HepG2 (cell line): ENCODE results near the gene ANKRD11. TPM values are rescaled to one million over a fixed set of nuclear protein-coding genes. Genes with fewer than 3 reads are reported as not detected.

ENCODE experiments used
- BCL6 ChIP-seq: IDR thresholded peaks from 2 replicates; pipeline ENCODE4 v1.6.1; 2016; ENCODE audit warnings: missing genetic modification reagents, missing compliant biosample characterization
- EHMT2 ChIP-seq: fragments of 200-600 bp; sonication (generic); IDR thresholded peaks from 2 replicates; pipeline ENCODE4 v1.7.0; 2017; ENCODE audit warnings: antibody characterized with exemption, low read depth, low read length, borderline replicate concordance
- MIER3 ChIP-seq: IDR thresholded peaks from 2 replicates; pipeline ENCODE4 v1.6.1; 2016; ENCODE audit warnings: missing compliant biosample characterization, borderline replicate concordance
- PHF8 ChIP-seq: sonication (generic); formaldehyde crosslinking; IDR thresholded peaks from 2 replicates; pipeline ENCODE4 v1.5.0; 2020; ENCODE audit warnings: missing genetic modification reagents
- RAD51 ChIP-seq: fragments of 450-650 bp; IDR thresholded peaks from 2 replicates; pipeline ENCODE4 v1.6.1; 2016; ENCODE audit warnings: borderline replicate concordance
- SMARCE1 ChIP-seq: fragments of 450-650 bp; IDR thresholded peaks from 2 replicates; pipeline ENCODE4 v1.6.1; 2017; ENCODE audit warnings: borderline replicate concordance
- SRY ChIP-seq: sonication (generic); formaldehyde crosslinking; IDR thresholded peaks from 2 replicates; pipeline ENCODE4 v1.8.0; 2022; ENCODE audit warnings: mild to moderate bottlenecking, missing genetic modification reagents
- TBP ChIP-seq: sonication (generic); formaldehyde crosslinking; IDR thresholded peaks from 2 replicates; pipeline ENCODE4 v1.5.0; 2020; ENCODE audit warnings: missing genetic modification reagents
- ZBTB38 ChIP-seq: sonication (generic); formaldehyde crosslinking; IDR thresholded peaks from 2 replicates; pipeline ENCODE4 v1.5.1; 2020; ENCODE audit warnings: mild to moderate bottlenecking, missing genetic modification reagents
- ZKSCAN8 ChIP-seq: IDR thresholded peaks from 2 replicates; pipeline ENCODE4 v1.6.1; 2016; ENCODE audit warnings: borderline replicate concordance, missing genetic modification reagents, missing compliant biosample characterization
- ZNF20 ChIP-seq: sonication (generic); formaldehyde crosslinking; IDR thresholded peaks from 2 replicates; pipeline ENCODE4 v1.4.0; 2020; ENCODE audit warnings: mild to moderate bottlenecking, moderate library complexity, missing genetic modification reagents
- ZNF343 ChIP-seq: sonication (generic); formaldehyde crosslinking; IDR thresholded peaks from 2 replicates; pipeline ENCODE4 v1.4.0; 2020; ENCODE audit warnings: mild to moderate bottlenecking, missing genetic modification reagents
- ZNF781 ChIP-seq: sonication (generic); formaldehyde crosslinking; IDR thresholded peaks from 2 replicates; pipeline ENCODE4 v1.5.1; 2020; ENCODE audit warnings: borderline replicate concordance, mild to moderate bottlenecking, missing genetic modification reagents; ENCODE audit errors: not compliant biosample characterization
- ZZZ3 ChIP-seq: sonication (generic); formaldehyde crosslinking; IDR thresholded peaks from 2 replicates; pipeline ENCODE4 v1.4.0; 2020; ENCODE audit warnings: missing genetic modification reagents, mild to moderate bottlenecking, borderline replicate concordance
- polyA plus RNA-seq, 8 experiments: library from polyadenylated mRNA; depleted of rRNA in 3 of 8; stranded (reverse) in 7 of 8; unstranded in 1 of 8; fragments of >200 nt; fragmentation: Illumina TruSeq in 4 of 8; extraction: Trizol in 4 of 8; gene quantifications; 2 replicates each; pipeline versions ENCODE4 v1.2.1 to v1.2.3, GENCODE V29; 2011 to 2016; ENCODE audit warnings: low read depth in 4 of 8, missing spikeins in 1 of 8, mixed read lengths in 1 of 8; ENCODE audit not compliant: insufficient read depth in 1 of 8
- total RNA-seq, 5 experiments: library from RNA; depleted of rRNA; stranded (reverse); fragments of >200 nt; fragmentation: Illumina TruSeq; extraction: Trizol; gene quantifications; 2 replicates each; pipeline ENCODE4 v1.2.3, GENCODE V29; 2016; ENCODE audit warnings: low read depth in 1 of 5
- TF ChIP-seq, protein P1 (sequence below): sonication (generic); formaldehyde crosslinking; IDR thresholded peaks from 2 replicates; pipeline ENCODE4 v1.4.0; 2020; ENCODE audit warnings: mild to moderate bottlenecking, missing genetic modification reagents
- TF ChIP-seq, protein P2 (sequence below): sonication (generic); formaldehyde crosslinking; IDR thresholded peaks from 2 replicates; pipeline ENCODE4 v1.4.0; 2020; ENCODE audit warnings: mild to moderate bottlenecking, low read depth, missing genetic modification reagents
- TF ChIP-seq, protein P3 (sequence below): sonication (generic); formaldehyde crosslinking; IDR thresholded peaks from 2 replicates; pipeline ENCODE4 v1.4.0; 2020; ENCODE audit warnings: mild to moderate bottlenecking, missing genetic modification reagents
- TF ChIP-seq, protein P4 (sequence below): sonication (generic); formaldehyde crosslinking; IDR thresholded peaks from 2 replicates; pipeline ENCODE4 v1.5.0; 2020; ENCODE audit warnings: mild to moderate bottlenecking, missing genetic modification reagents
- TF ChIP-seq, protein P5 (sequence below): sonication (generic); formaldehyde crosslinking; IDR thresholded peaks from 2 replicates; pipeline ENCODE4 v1.5.1; 2020; ENCODE audit warnings: missing genetic modification reagents, mild to moderate bottlenecking, borderline replicate concordance

The ANKRD11 gene
- total and polyA plus RNA-seq, 2 of the 13 experiments (the other 11 are each of a cell fraction or from before 2014, with no cell fraction given), result 21.4 to 38.4 TPM

DNA sequence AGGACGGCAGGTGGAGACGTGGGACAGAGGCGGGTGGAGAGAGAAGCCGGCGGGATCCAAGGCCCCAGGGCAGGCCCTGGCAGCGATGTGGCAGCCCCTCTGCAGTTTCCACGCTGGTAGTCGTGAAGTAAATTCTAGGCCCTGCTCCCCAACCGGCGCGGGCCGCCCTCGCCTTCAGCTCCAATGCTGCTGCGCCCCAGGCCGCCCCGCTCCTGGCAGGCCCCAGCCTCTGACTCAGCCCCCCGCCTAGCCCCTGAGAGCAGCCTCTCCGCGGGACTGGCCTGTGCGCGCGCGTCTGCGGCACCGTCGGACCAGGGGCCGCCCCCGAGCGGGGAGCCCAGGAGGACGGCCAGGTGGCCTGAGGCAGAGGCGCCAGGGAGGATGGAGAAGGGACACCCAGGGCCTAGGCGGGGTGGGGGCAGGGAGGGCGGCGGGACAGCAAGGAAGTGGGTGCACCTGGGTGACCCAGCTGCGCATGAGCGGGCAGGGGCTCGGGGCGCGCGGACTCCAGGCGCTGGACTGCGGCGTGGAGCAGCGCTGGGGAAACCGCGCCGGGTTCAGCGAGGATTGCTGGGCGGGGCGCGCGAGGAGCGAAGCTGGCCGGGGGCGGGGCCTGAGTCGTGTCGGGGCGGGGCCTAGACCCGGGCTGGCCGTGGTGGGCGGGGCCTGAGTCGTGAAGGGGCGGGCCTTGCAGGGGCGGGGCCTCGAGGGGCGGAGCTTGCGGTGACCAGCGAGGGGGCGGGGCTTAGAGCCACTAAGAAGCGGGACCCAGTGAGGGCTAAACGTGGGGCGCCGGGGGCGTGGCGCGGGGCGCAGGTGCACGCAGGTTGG lies 243.2 kb downstream of the ANKRD11 start (continued):
- TF ChIP-seq SRY (CRISPR knock-in tag) (peak; percentile 68), BCL6 (CRISPR knock-in tag) (no peak), EHMT2 (no peak), PHF8 (peak; percentile 86), MIER3 (CRISPR knock-in tag) (peak; percentile 29; the same call in 1 of the 2 replicates), ZBTB38 (CRISPR knock-in tag) (peak; percentile 71), ZKSCAN8 (CRISPR knock-in tag) (no peak), TBP (CRISPR knock-in tag) (no peak), ZNF20 (CRISPR knock-in tag) (no peak), ZZZ3 (CRISPR knock-in tag) (peak; percentile 64; the same call in 1 of the 2 replicates), ZNF343 (CRISPR knock-in tag) (peak; percentile 47; the same call in 1 of the 2 replicates), RAD51 (no peak), SMARCE1 (no peak), ZNF781 (CRISPR knock-in tag) (no peak)
- TF ChIP-seq, protein P1, sequence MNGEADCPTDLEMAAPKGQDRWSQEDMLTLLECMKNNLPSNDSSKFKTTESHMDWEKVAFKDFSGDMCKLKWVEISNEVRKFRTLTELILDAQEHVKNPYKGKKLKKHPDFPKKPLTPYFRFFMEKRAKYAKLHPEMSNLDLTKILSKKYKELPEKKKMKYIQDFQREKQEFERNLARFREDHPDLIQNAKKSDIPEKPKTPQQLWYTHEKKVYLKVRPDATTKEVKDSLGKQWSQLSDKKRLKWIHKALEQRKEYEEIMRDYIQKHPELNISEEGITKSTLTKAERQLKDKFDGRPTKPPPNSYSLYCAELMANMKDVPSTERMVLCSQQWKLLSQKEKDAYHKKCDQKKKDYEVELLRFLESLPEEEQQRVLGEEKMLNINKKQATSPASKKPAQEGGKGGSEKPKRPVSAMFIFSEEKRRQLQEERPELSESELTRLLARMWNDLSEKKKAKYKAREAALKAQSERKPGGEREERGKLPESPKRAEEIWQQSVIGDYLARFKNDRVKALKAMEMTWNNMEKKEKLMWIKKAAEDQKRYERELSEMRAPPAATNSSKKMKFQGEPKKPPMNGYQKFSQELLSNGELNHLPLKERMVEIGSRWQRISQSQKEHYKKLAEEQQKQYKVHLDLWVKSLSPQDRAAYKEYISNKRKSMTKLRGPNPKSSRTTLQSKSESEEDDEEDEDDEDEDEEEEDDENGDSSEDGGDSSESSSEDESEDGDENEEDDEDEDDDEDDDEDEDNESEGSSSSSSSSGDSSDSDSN (CRISPR knock-in tag), result peak; percentile 92
- TF ChIP-seq, protein P2, sequence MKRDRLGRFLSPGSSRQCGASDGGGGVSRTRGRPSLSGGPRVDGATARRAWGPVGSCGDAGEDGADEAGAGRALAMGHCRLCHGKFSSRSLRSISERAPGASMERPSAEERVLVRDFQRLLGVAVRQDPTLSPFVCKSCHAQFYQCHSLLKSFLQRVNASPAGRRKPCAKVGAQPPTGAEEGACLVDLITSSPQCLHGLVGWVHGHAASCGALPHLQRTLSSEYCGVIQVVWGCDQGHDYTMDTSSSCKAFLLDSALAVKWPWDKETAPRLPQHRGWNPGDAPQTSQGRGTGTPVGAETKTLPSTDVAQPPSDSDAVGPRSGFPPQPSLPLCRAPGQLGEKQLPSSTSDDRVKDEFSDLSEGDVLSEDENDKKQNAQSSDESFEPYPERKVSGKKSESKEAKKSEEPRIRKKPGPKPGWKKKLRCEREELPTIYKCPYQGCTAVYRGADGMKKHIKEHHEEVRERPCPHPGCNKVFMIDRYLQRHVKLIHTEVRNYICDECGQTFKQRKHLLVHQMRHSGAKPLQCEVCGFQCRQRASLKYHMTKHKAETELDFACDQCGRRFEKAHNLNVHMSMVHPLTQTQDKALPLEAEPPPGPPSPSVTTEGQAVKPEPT, result no peak; the same call in 1 of the 2 replicates
- TF ChIP-seq, protein P3, sequence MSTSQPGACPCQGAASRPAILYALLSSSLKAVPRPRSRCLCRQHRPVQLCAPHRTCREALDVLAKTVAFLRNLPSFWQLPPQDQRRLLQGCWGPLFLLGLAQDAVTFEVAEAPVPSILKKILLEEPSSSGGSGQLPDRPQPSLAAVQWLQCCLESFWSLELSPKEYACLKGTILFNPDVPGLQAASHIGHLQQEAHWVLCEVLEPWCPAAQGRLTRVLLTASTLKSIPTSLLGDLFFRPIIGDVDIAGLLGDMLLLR (CRISPR knock-in tag), result 0 out of 2 replicates have a peak, but pooled peaks have one; percentile 18
- TF ChIP-seq, protein P4, sequence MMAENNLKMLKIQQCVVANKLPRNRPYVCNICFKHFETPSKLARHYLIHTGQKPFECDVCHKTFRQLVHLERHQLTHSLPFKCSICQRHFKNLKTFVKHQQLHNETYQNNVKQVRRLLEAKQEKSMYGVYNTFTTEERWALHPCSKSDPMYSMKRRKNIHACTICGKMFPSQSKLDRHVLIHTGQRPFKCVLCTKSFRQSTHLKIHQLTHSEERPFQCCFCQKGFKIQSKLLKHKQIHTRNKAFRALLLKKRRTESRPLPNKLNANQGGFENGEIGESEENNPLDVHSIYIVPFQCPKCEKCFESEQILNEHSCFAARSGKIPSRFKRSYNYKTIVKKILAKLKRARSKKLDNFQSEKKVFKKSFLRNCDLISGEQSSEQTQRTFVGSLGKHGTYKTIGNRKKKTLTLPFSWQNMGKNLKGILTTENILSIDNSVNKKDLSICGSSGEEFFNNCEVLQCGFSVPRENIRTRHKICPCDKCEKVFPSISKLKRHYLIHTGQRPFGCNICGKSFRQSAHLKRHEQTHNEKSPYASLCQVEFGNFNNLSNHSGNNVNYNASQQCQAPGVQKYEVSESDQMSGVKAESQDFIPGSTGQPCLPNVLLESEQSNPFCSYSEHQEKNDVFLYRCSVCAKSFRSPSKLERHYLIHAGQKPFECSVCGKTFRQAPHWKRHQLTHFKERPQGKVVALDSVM (CRISPR knock-in tag), result peak; percentile 40; the same call in 1 of the 2 replicates
- TF ChIP-seq, protein P5, sequence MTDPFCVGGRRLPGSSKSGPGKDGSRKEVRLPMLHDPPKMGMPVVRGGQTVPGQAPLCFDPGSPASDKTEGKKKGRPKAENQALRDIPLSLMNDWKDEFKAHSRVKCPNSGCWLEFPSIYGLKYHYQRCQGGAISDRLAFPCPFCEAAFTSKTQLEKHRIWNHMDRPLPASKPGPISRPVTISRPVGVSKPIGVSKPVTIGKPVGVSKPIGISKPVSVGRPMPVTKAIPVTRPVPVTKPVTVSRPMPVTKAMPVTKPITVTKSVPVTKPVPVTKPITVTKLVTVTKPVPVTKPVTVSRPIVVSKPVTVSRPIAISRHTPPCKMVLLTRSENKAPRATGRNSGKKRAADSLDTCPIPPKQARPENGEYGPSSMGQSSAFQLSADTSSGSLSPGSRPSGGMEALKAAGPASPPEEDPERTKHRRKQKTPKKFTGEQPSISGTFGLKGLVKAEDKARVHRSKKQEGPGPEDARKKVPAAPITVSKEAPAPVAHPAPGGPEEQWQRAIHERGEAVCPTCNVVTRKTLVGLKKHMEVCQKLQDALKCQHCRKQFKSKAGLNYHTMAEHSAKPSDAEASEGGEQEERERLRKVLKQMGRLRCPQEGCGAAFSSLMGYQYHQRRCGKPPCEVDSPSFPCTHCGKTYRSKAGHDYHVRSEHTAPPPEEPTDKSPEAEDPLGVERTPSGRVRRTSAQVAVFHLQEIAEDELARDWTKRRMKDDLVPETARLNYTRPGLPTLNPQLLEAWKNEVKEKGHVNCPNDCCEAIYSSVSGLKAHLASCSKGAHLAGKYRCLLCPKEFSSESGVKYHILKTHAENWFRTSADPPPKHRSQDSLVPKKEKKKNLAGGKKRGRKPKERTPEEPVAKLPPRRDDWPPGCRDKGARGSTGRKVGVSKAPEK, result no peak
